ENCODE results near the gene KRTAP10-11.
"Not testable (repeated sequence)": the region's sequence is repeated elsewhere in the genome, so short reads cannot be mapped to it uniquely, and the experiment has no call there.

The KRTAP10-11 gene, protein sequence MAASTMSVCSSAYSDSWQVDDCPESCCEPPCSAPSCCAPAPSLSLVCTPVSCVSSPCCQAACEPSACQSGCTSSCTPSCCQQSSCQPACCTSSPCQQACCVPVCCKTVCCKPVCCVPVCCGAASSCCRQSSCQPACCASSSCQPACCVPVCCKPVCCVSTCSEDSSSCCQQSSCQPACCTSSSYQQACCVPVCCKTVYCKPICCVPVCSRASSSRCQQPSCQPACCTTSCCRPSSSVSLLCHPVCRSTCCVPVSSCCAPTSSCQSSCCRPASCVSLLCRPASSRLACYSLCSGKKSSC

DNA sequence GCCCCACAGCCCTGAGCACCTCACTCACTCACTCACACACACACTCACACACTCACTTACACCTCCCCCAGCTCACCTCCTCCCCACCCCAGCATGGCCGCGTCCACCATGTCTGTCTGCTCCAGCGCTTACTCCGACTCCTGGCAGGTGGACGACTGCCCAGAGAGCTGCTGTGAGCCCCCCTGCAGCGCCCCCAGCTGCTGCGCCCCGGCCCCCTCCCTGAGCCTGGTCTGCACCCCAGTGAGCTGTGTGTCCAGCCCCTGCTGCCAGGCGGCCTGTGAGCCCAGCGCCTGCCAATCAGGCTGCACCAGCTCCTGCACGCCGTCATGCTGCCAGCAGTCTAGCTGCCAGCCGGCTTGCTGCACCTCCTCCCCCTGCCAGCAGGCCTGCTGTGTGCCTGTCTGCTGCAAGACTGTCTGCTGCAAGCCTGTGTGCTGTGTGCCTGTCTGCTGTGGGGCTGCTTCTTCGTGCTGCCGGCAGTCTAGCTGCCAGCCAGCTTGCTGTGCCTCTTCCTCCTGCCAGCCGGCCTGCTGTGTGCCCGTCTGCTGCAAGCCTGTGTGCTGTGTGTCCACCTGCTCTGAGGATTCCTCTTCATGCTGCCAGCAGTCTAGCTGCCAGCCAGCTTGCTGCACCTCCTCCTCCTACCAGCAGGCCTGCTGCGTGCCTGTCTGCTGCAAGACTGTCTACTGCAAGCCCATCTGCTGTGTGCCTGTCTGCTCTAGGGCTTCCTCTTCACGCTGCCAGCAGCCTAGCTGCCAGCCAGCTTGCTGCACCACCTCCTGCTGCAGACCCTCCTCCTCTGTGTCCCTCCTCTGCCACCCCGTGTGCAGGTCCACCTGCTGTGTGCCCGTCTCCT, at the start of gene KRTAP10-11:
TSS of gene KRTAP10-11 (plus strand) at position 49 of the 856 bp plus-strand sequence. CDS start at position 94, 45 bp downstream.
- not testable (repeated sequence) for DNase-seq (ENCODE audit: low read depth)

DNA sequence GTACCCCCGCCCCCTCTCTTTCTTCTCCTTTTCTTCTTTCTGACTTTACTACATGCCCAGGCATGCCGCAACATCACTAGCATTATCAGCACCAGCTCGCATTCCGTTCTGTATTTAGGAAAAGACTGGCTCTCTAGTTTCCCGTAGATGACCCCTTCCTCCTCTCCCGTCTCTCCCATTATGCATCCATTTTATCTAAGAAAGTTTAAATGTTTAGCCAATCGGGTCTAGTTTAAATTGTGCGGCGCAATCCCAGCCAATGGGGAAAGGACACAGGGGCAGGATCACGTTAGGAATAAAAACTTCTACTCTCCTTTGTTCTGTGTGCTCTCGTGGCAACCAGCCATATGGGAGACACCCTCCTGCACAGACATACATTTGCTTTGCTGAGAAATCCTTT, 48.2 kb upstream of the KRTAP10-11 start:
- DNase-seq (ENCODE audit: low read depth): no peak

DNA sequence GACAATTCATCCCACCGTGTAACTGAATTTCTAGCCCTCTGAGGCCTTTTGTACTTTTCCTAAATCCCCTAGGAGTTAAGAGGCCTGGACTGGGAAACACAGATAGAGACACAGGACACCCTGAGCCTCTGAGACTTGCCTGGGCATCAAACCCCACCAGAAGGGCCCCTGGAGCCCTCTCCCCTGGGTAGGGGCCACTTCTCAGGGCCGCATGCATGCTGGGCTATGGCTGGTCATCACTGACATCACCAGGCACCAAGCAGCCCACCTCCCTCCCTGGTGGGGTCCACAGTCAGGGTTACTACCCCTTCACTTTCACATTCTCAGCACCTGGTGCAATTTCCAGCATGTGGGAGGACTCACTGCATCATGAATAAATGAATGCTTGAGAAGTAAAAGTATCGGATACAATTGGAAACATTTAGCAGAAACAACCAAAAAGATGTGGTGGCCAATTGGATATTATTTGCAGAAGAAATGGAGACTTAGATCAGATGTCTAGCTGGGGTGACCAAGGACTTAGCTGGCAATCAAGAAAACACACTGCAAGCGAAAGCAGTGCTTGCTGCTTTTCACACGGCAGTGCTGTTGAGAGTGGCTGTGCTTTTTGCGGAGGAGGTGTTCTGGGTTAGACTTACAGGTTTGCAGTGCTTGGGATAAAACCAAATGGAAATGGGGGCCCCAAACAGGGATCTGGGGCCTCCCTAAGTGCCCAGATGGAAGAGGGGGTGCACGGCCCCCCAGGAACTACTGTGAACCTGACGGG, 46.8 kb upstream of the KRTAP10-11 start:
- no peak for DNase-seq (ENCODE audit: low read depth)

DNA sequence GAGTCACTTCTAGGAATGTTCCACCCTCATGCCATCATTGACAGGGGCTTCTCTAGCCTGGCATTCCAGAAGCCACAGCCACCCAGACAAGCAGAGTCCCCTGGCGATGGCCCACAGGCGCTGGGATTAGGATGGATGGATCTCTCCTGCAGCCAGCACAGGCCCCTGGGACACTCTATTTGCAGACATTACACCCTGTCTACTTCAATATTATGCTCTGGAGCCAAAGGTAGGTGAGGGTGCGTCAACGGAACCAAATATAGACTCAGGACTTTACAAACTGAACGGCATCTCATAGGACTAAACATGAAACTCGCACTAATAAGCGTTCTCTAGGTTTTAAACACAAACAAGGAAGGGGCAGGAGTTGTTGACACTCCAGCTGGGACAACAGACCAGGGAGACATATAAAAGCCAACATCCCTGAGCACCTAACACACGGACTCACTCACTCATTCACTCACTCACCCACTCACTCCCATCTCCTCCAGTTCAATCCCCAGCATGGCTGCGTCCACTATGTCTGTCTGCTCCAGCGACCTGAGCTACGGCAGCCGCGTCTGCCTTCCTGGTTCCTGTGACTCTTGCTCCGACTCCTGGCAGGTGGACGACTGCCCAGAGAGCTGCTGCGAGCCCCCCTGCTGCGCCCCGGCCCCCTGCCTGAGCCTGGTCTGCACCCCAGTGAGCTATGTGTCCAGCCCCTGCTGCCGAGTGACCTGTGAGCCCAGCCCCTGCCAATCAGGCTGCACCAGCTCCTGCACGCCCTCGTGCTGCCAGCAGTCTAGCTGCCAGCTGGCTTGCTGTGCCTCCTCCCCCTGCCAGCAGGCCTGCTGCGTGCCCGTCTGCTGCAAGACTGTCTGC, 45.9 kb upstream of the KRTAP10-11 start, which contains the start of gene KRTAP10-7:
TSS of gene KRTAP10-7 (plus strand) at position 480 of the 861 bp plus-strand sequence. CDS start at position 505, 25 bp downstream.
- DNase-seq (ENCODE audit: low read depth): not testable (repeated sequence)

DNA sequence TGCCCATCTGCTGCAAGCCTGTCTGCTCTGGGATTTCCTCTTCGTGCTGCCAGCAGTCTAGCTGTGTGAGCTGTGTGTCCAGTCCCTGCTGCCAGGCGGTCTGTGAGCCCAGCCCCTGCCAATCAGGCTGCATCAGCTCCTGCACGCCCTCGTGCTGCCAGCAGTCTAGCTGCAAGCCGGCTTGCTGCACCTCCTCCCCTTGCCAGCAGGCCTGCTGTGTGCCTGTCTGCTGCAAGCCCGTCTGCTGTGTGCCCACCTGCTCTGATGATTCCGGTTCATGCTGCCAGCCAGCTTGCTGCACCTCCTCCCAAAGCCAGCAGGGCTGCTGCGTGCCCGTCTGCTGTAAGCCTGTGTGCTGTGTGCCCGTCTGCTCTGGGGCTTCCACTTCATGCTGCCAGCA, 45.1 kb upstream of the KRTAP10-11 start:
- DNase-seq (ENCODE audit: low read depth): not testable (repeated sequence)

DNA sequence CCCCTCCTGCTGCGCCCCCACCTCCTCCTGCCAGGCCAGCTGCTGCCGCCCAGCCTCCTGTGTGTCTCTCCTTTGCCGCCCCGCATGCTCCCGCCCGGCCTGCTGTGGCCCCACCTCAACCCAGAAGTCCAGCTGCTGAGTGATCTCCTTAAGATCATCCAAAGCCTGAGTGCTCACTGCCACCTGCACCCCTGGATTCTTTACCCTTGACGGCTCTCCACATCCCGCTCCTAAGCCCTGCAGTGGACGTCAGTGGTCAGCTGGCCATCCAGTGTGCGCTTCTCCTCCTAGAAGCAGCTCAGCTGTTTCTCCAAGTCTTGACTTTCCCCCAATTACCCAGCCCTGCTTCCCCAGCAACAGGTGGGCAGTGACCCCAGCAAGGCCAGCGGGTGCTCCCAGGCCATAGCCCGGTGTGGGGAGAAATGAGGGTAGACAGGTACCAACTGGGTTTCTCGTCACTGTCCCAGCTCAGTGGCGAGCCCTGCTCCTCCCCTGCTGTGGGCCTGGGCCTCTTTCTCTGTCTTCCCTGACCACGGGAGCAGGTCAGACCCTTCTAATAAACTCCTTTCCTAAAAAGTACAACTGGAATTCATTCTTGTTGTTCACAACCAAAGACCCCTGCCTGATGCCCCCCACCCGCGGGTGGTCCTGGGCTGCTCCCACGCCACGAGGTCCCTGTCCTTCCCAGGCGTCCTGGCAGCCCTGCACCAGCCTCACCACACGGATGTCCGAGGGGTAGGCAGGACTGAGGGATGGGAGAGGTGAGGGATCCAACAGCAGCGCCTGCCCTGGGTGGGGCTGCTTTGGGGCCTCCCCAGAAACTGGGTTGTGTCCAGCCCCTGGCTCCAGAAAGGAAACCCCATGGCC, 44.4 kb upstream of the KRTAP10-11 start:
- no peak for DNase-seq (ENCODE audit: low read depth)

DNA sequence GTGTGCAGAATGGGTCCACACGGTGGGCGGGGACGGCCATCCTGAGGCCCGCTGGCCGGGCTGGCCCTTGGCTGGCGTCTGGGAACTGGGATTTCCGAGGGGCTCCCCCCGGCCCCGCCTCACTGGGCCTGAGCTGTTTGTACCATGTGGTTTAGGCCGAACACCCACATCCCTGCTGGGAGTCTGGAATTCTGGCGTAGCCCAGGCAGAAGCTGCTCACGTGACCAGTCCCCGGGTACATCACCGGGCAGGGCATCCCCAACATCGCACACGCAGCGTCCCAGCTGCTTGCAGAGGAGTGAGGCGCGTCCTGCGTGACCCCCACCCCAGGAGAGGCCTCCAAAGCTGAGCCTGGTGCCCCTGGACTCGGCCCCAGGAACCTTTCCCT, 43.8 kb upstream of the KRTAP10-11 start:
- no peak for DNase-seq (ENCODE audit: low read depth)

DNA sequence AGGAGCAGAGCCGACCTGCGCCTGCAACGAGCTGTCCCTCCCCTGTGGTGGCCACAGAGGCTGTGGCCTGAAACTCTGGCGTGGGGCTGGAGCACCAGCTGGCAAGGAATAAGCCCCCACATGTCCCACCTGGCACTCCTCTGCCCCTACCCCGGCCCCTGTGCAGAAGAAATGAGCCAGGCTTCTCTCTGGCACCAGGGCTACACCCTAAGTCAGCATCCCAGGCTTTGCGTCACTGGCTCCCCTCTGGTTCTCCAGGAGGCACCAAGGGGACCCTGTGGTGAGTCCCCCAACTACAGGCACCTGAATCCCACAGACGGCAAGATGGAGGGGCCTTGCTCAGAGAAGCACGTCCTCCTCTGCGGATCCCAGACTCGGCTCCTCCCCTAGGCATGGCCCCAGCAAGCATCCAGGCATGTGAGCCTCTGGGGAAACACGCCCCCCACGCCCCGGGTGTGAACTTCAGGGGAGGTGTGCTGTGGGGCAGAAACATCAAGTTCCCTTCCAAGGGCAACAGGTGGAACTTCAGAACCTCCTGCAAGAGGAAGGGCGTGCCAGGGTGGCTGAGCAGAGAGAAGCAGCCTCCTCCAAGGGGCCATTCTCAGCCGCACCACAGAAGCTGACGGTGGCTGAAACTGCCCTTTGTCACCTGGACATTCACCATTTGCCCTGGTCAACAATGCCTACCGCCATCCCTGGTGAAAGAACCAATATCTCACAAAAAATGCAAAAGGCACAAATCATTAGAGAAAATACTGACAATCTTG, 42.9 kb upstream of the KRTAP10-11 start:
- no peak for DNase-seq (ENCODE audit: low read depth)

DNA sequence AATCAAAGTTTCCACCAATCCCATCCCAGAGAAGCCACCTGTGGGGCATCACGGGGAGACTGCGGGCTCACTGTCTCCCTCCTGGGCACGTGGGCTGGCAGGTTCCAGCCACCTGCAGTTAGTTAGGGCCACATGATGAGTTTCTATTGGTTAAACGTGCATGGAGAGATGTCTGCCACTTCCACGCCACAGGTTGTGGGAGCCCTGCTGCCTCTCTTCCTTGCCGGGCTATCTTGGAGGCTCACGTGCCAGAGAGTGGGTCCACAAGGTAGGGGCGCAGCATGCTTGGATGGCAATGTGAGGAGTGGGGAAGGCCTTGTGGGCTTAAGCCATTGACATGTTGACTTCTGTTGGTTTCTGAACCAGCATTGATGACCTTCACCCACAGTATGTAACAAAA, 42.3 kb upstream of the KRTAP10-11 start:
- no peak for DNase-seq (ENCODE audit: low read depth)

DNA sequence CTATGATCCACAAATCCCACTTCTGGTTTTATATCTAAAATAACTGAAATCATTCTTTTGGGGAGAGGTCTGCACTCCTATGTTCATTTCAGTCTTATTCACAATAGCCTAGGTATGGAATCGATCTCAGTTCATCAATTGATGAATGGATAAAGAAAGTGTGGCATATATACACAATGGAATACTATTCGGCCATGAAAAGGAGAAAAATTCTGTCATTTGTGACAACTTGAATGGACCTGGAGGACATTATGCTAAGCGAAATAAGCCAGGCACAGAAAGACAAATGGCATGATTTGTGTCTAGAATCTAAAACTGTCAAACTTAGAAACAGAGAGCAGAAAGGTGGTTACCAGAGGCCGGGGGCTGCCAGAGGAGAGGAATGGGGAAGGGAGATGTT, 39.7 kb upstream of the KRTAP10-11 start:
- no peak for DNase-seq (ENCODE audit: low read depth)

DNA sequence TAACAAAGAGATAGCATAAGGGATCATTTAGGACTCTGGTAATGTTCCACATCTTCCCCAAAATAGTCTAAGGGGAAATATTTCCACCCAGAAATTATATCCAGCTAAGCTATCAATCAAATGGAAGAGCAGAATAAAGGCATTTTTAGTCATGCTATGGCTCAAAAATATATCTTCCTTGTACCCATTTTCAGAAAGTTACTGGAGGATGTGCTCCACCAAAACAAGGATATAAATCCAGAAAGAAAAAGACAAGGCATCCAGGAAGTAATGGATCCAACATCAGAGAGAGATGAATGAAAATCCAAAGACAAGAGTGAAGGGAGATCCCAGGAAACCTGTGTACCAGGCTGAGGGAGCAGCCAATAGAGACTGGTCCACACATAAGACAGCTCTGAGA, 37.0 kb upstream of the KRTAP10-11 start:
- DNase-seq (ENCODE audit: low read depth): no peak

DNA sequence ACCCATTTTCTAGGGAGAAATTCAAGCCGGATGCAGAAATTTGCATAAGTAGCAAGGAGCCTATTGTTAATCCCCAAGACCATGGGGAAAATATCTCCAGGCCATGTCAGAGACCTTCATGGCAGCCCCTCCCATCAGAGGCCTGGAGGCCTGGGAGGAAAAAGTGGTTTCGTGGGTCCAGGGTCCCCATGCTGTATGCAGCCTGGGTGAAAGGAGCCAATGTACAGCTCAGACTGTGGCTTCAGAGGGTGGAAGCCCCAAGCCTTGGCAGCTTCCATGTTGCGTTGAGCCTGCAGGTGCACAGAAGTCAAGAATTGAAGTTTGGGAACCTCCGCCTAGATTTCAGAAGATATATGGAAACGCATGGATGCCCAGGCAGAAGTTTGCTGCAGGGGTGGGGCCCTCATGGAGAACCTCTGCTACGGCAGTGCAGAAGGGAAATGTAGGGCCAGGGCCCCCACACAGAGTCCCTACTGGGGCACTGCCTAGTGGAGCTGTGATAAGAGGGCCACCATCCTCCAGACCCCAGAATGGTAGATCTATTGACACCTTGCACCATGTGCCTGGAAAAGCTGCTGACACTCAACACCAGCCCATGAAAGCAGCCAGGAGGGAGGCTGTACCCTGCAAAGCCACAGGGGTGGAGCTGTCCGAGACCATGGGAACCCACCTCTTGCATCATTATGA, 35.9 kb upstream of the KRTAP10-11 start:
- not testable (repeated sequence) for DNase-seq (ENCODE audit: low read depth)

DNA sequence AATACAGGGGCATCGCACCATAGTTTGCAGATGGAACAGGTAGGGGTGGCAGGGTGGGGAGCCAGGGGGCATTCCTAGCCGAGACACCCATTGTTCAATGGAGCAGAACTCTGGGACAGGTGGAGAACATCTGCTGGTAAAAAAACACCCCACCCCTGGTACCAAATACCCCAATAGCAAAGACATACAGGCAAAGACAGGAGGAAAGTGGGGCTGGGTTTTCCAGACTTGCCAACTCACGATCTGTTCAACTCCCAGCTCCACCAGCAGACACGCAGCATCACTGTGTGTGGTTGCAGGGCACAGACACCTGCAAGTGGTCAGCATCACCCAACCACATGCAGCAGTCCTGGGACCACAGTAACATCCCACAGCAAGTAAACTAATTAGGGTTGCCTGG, 34.7 kb upstream of the KRTAP10-11 start:
- DNase-seq (ENCODE audit: low read depth): no peak

DNA sequence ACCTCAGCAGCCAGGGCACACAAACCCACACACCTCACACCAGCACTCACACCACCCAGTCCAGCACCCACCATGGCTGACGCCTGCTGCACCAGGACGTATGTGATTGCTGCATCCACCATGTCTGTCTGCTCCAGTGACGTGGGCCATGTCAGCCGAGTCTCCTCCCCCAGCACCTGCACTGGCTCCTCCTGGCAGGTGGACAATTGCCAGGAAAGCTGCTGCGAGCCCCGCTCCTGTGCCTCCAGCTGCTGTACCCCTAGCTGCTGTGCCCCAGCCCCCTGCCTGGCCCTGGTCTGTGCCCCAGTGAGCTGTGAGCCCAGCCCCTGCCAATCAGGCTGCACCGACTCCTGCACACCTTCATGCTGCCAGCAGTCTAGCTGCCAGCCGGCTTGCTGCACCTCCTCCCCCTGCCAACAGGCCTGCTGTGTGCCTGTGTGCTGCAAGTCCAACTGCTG, 34.2 kb upstream of the KRTAP10-11 start, which contains the start of gene KRTAP10-8:
TSS of gene KRTAP10-8 (plus strand) at position 51 of the 458 bp plus-strand sequence. CDS start at position 73, 22 bp downstream.
- no peak for DNase-seq (ENCODE audit: low read depth)

DNA sequence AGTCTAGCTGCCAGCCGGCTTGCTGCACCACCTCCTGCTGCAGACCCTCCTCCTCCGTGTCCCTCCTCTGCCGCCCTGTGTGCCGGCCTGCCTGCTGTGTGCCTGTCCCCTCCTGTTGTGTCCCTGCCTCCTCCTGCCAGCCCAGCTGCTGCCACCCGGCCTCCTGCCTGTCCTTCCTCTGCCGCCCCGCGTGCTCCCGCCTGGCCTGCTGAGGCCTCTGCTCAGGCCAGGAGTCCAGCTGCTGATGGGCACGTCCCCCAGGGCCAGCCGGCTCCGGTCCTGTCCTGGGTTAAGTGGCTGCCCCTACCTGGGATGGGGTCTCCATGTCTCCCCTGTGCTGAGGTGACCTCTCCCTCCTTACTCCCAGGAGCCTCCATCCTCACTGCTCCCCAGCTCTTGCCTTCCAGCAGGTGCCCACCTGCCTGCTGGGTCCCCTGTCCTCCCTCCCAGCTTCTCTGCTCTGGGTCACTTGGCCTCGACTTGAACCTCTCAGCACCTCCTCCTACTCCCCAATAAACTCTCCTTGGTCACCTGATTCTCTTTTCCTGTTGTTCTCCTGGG, 33.5 kb upstream of the KRTAP10-11 start:
- no peak for DNase-seq (ENCODE audit: low read depth)

DNA sequence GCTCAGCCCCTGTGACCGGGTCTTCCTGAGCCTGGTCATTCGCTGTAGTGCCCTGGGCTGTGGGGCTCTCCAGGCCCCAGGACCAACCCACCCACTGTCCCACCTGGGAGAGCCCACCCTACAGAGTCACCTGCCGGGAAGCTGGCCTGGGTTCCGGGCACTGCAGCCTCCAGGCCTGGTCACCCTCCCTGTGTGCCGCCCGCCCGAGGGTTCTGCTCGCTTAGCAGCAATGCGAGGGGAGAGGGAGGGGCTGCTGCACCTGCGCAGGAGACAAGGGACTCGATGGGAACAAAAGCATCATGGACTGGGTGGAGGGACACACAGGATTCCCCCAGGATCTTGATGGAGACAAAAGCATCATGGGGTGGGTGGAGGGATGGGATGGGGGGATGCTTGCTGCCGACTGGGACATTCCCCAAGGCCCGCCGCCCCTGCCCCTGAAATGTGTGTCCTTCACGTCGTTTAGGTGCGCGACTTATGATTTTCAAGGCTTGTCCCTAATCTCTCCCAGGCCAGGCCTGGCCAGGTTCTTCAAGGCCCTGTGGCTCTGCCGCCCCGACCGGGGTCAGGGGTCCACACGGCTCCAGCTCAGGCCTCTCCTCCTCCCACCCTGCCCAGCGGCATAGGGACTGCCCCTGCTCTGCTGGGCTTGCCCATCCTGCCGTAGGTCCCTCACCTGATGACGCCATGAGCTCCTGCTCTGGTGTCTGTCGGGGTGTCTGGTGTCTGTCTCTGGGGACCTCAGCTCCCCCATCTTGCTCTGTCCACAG, 32.6 kb upstream of the KRTAP10-11 start:
- no peak for DNase-seq (ENCODE audit: low read depth)

DNA sequence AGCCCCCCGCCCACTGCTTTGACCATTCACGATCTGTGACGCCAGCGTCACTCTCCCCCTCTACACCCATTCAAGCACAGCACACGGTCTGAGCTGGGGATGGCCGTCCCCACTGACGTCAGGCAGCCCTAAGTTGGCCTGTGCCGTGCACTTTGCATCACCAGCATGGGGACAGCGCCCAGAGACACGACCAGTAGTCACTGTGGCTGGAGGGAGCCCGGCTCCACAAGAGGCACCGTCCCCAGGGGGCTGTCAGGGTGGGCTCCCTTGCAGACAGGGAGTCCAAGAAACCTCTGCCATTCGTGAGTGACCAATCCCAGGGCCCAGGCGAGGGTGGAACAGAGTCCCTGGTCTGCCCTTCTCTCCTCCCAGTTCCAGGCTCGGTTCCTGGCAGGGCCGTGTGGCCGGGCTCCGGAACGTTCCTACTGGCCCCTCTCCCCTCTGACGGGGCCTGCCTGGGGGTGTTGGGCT, 32.0 kb upstream of the KRTAP10-11 start:
- DNase-seq (ENCODE audit: low read depth): no peak
